HUDEP-2 (cell line): ENCODE measurements around the gene TSACC.

Experiments
- DNase-seq, 76 experiments: peaks; one replicate each; lab custom pipeline; 2025; ENCODE audit not compliant: unreplicated experiment in 76 of 76; lab: John Stamatoyannopoulos, UW

Gene TSACC

DNA sequence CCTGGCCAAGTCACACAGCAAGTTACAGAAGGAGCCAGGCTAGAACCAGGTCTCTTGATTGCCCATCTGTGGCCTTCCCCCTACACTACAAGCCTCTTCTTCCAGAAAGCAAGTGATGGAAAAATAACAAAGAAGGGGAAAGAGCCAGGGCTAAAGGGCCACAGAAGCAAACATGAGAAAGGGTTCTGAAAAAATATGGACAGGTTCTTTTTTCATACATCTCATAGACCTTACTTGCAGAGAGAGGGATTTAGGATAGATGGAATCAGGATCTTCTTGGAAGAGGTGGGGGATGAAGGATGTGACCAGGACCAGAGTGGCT is 33.9 kb downstream of the TSACC start:
- DNase-seq, result no peak

DNA sequence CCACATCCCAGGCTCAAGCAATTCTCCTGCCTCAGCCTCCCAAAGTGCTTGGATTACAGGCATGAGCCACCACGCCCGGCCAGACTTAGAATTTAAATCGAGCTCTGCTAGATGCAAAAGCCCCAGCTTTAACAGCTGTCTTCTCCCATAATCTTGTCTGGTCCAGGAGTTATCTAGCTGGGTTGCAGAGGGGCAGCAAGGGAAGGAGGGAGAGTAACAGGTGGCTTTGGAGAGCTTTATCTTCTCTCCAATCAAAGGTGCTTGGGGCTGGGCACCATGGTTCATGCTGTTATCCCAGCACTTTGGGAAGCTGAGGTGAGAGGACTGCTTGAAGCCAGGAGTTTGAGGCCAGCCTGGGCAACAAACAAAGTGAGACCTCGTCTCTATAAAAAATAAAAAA is 34.5 kb downstream of the TSACC start:
- no peak for DNase-seq

DNA sequence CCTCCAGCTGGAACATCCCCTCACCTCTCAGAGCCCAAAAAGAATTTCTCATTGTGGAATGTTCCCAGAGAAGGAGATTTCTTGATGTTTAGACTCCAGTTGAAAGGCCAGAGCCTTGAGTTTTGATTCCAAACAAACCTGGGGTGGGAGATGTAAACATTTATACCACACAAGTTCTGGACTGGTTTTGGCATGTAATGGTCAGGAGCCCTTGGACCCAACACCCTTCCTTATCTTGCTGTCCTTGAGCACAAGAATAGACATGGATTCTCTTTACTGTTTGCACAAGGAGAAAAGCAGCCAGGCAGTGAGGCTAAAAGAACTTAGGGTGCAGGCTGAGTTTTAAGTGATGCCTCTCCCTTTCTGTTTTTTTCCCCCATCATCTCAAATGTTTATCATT is 35.2 kb downstream of the TSACC start:
- no peak for DNase-seq

DNA sequence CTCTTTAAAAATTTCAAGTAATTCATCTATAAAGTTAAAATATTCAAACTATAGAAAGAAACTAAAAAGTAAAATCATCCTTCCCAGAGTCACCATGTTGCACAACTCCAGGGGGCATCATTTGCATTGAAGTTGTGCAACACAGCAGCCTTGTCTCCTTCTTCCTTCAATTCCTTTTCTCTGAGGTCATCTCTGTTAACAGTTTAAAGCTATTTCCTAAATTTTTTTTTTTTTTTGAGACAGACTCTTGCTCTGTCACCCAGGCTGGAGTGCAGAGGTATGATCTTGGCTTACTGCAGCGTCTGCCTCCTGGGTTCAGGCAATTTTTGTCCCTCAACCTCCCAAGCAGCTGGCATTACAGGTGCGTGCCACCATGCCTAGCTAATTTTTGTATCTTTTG is 37.8 kb downstream of the TSACC start:
- DNase-seq, result no peak

DNA sequence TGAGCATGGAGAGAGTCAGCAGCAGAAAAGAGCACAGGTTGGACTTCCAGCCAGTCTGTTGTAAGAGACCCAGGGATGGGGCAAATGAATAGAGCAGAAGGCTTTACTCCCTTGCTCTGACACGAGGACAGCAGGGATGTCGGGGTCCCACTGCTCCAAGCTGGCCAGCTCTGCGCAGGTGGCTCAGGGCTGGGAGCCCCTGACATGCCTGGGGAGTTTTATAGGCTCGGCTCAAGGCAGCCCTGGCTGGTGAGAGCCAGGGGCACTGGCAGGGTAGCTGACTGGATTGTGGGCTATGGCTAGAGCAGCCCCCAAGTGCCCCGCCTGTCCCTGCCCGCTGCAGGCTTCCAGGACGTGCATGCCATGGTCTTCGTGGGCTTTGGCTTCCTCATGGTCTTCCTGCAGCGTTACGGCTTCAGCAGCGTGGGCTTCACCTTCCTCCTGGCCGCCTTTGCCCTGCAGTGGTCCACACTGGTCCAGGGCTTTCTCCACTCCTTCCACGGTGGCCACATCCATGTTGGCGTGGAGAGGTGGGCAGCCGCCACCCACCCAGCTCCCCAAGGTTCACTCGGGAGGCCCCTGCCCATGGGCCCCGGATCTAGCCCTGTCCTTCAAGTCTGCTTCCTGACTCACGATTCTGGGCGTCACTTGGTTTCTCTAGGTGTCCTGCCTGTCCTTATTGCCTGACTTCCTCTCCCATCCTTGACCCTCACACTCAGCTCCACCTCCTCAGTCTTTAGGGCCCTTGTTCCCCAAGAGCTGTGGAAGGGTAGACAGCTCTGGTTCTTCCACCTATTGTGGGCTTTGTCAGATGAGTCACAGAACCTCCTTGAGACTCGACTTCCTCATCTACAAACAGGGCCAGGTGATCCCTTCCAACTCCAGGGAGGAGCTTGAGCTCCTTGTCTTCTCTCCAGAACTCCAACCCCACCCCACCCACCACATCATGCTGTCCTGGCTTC is 38.9 kb downstream of the TSACC start:
- no peak for DNase-seq

DNA sequence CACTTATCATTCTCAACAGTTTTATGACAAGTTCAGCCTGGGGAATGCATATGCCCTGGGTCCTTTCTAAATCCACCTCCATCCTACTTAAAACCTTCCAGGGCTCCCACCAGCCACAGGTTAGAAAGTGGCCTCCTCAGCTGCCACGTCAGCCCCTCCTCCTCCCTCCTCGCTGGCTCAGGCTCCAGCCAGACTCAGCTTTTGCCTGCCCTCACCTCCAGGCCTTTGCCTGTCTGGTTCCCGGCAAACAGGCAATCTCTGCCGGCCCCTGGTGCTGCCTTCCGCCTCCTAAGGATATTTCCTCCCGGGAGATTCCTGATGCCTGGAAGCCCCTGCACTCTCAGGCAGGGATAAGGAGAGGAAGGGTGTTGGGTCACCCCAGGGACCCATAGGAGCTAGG is 40.2 kb downstream of the TSACC start:
- DNase-seq, result no peak

DNA sequence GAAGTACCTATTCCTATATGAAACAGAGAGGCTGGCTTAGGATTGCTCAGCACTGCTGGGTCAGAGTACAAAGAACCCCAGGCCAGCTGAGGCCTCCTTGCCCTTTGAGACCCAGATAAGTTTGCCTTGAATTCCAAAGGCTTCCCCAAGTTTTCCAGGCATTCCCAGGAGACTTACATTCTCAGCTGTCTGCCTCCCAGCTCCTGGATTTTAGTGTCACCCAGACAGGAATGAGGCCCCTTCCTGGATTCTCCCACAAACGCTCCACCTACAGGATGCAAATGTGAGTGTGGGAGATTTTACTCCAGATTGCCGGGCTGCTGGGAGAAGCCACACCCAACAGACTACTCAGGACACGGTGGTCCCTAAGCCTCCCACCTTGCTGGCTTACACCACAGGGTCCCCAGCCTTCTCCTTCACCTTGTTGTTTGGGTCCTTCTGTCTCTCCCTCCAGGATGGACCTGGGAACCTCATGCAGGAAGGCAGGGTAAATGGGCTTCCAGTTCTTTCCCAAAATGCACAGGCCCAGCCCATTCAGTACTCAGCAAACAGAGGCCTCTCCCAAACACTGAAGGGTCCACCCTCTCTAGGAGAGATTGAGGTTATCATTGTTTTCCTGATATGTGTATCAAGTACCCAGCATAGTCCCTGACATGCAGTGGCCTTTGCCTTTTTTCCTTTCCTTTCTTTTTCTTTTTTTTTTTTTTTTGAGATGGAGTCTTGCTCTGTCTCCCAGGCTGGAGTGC is 41.3 kb downstream of the TSACC start:
- no peak for DNase-seq

DNA sequence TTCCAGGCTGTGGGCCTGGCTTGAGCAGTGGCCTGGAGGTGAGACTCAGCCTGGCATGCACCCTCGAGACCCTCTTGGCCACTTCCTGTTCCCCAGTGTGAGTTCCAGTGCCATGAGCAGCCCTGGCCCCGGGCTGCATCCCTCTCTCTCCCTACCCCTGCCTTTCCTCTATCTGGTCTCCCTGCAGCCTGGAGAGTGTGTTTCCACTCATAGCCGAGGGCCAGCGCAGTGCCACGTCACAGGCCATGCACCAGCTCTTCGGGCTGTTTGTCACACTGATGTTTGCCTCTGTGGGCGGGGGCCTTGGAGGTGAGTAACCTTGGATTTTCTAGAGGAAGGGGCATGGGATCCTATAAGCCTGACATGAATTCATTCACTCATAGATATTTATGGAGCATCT is 44.2 kb downstream of the TSACC start:
- no peak for DNase-seq

DNA sequence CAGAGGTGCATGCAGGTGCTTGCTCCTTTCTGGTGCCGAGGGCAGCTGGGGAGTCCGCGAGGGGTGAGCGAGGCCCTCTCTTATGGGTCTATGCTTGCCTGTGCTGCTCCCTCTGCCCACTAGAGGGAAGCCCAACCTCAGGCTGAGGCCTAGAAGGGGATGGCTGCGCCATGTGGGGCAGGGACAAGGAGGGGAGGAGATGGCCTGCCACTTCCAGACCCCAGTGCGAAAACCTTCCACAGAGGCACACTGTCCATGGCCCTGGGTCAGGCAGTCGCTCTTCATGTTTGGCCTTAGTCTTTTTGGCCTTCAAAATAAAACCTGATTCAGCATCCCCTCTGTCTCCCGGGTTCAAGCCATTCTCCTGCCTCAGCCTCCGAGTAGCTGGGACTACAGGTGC is 44.7 kb downstream of the TSACC start:
- peak in 45 of 76 experiments; percentile 1 to 67 (median 27) for DNase-seq

DNA sequence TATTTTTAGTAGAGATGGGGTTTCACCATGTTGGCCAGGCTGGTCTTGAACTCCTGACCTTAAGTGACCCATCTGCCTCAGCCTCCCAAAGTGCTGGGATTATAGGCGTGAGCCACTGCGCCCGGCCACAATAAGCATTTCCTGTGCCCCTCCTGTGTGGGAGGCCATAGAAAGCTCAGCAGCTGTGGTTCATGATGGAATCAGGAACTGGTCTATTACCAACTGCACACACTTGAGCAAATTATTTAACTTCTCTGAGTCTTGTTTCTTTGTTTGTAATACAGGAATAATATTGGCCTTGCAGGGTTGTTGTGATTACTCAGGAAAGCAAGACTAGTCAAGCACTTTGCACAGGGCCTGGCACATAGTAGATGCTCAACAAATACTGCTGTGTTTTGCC is 45.7 kb downstream of the TSACC start:
- DNase-seq, result no peak

DNA sequence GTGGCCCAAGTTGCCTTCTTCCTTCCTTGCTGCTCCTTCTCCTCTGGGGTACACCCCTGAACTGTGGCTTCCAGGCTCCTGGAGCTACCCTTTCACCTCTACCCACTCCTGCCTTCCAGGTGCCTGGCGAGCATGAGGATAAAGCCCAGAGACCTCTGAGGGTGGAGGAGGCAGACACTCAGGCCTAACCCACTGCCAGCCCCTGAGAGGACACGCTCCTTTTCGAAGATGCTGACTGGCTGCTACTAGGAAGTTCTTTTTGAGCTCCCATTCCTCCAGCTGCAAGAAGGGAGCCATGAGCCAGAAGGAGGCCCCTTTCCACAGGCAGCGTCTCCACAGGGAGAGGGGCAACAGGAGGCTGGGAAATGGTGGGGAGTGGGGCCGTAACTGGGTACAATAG is 46.3 kb downstream of the TSACC start:
- DNase-seq, result no peak

DNA sequence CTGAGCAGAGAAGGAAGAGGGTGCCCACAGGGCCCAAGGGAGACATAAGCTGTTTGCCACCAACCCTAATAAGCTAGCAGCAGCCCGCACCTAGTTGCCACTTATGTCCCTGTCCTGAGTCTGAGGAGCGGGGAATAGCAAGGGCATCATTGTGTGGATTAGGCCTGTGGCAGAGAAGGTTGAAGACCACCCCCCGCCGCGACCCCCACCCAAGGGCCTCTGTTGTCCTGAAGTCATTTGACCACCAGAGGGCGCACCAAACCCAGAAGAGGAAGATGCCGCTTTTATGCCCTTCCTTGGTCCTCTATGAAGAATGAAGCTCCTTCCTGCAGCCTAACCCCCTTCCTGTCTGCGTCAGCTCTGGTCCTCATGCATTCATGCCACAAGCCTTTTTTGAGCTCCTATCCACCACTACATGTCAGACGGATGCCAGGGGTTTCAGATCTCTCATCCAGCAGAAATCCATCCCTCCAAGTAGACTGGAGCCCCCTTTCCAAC is 47.3 kb downstream of the TSACC start:
- peak in 37 of 76 experiments; percentile 2 to 54 (median 32) for DNase-seq

DNA sequence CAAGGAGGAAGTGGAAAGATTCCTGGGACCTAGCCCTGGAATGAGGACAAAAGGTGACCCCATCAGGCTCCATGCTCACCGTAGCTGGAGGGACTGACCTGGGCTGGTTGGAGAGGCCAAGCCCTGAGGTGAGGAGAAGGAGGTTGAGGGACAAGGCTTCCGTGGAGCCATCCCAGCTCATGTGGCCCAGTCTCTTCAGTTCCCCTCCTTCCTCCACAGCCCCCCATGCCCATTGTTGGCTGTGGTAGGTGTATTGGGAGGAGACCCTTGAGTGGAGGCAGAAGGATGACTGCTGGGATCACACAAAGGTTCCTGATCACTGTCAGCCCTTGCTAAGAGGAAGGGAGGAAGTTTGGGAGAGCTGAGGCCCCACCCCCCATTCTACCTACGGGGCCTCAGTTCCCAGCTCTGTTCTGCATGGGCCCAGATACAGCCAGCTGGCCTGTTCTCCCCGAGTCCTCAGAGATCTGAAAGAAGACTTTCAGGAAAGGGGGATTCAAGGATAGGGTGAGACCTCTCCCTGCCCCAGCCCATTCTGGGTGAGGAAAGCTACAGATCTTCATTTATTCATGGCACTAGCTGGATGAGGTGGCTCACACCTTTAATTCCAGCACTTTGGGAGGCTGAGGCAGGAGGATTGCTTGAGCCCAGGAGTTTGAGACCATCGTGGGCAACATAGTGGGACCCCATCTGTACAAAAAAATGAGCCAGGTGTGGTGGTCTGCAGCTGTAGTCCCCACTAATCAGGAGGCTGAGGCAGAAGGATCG is 48.0 kb downstream of the TSACC start:
- DNase-seq, result no peak

DNA sequence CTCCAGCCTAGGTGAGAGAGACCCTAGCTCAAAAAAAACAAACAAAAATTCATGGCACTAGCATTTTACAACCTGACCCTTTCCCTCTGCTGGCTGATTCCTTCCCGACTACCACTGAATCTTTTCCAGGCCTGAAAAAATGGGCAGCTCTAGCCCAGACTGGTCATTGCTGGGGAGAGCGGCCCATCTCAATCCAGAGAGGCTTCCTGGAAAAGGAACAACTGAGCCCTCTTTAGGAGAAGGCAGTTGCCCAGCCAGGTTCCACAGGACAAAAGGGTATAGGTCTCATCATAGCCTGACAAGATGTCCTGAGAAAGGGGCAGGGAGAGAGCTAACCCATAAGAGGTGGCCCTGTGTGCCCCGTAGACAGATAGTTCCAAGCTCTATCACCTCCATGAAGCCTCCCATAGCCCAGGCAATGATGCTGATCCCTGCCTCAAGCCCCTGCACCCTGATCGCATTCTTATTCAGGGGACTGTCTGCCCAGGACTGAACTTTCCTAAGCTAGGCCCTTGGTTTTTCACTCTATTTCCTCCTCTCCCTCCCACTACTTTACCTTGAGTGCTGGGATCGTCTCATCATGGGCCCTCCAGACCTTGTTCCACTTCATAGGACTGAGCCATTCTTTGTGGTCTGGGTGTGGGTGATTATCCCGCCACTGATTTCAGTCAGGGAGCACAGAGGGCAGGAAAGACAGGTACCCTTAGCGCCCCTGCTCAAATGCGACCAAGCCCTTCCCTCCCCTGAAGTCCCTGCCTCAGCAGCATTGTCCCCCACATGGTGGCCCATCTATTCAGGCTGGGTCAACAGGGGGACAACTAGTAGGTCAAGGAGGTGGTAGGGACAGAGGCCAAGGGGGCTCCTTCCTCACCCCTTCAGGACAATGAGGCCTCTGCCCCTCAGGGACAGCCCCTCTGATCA is 48.9 kb downstream of the TSACC start:
- DNase-seq, result no peak

DNA sequence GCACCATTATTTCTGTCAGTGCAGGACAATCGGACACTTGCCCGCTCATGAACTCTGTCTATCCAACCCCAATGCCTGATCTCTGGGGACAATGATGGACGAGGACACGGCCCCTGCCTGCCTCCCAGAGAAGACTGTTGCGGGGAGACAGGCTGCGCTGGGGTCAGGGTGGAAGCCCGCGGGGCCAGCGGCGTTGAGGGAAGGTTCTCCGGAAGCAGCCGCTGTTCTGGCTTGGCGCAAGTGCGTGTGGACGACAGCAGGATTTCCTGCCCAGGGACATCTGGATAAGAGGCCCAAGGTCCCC is 49.5 kb downstream of the TSACC start:
- DNase-seq, result no peak

DNA sequence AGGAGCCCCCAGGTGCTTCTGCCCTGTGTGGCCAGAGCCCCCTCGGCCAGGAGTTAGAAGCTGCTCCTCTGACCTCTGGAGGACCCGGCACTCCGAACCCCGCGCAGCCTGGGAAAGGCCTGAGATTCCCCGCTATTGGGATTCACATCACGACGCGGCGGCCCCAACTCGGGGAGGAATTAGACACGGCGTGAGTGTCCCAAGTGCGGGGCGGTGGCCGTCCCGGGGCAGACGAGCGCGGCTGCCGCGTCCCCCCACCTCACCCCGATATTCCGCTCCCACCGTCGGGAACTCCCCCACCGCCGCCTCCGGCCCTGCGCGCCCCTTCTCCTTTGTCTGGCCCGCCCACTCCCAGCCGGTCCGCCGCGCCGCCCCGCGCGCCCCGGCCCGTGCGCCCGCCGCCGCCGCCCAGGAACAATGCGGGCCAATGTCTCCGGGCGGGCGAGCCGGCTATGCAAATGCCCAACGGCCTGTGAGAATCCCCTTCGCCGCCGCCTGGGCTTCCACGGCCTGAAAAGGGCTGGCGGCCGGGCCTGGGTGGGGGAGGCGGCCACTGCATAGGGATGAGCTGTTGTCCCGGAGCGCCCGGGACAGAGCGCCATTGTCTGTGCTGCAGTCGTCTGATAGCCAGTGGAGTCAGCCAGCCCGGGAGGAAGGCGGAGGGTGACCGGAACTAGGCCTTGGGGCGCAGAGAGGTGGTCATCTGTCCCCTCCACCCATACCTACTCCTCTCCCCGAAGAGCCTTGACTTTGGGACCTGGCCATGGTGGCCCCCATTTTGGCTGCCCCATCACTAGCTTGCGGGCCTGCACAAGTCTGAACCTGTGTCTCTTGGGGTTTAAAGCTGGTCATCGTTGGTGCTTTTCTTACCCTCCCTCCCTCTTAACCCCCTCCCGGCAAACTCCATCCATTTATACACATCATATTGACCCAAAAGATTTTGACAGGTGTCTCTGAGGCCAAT is 50.1 kb downstream of the TSACC start:
- DNase-seq, result no peak

DNA sequence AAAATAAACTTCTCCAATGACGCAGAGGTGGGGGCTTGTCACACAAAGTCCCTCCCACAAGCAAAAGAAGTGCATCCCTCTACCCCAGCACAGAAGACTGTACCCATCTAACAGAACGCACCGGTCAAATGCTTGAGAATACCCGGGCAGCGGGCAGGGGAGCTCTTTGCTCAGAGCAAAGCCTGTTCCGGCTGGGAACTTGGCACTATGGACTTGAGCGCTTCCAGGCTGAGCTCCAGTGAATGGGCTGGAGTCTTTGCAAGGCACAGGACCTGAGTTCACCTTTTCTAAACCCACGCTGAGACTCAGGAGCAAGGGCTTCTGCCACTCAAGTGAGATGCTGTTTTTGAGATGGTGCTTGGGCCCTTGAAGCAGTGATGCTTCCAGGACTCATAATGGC is 51.0 kb downstream of the TSACC start:
- DNase-seq, result no peak

DNA sequence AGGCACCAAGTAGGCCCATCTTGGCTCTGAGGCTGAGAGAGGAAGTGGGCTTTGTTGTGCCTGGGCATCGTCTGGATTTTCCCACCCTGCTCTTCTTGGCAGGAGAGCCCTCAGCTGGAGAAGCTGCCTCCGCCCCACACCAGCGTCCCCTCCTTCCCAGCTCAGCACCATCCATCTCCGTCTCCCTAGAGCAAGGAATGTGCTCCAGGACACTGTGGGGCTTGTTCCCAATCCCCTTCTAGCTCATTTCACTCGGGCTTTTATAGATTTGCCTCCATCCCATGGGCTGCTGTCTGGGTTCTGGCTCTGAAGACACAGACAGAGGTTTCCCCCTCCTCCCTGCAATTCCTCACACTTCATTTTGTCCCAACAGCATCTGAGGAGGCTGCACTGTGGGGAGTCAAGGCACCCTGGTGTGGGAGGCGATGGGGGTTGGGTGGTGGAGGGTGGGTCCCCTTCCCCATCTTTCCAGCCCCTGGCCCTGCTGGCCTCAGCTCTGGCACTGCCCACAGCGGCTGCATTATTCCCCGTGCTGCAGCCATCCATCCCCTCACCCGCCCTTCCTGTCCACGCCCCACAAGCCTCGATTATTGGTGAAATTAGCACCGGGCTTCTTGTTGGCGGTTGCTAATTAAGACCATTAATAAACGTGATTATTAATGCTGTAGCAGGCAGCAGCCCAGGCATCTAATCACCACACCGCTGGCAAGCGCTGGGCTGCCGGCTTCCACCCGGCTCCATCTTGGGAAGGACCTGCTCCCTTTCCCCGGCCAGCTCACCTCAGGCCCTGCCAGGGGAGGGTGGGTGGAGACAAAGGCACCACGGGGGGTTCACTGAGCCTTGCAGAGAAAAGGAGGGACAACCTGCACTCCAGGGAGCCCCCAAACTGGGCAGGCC is 52.4 kb downstream of the TSACC start:
- no peak for DNase-seq
